ENCODE results near the gene RPH3AL.
"Not testable (repeated sequence)": the region's sequence is repeated elsewhere in the genome, so short reads cannot be mapped to it uniquely, and the experiment has no call there.

- TF ChIP-seq CTCF (IDR thresholded peaks at IDR 0.05; ENCODE audit: control extremely low read depth in 1 of 3, insufficient read depth in 1 of 3, low read depth in 1 of 3, low read length in 3 of 3); NRF1 (IDR thresholded peaks at IDR 0.05; ENCODE audit: low read depth, low read length); BCL11A (IDR thresholded peaks at IDR 0.05; ENCODE audit: low read depth in 2 of 2, low read length in 2 of 2); E2F6 (IDR thresholded peaks at IDR 0.05); SP4 (IDR thresholded peaks at IDR 0.05; ENCODE audit: low read length); TEAD4 (IDR thresholded peaks at IDR 0.05; ENCODE audit: low read depth, low read length); ZNF274 (IDR thresholded peaks at IDR 0.05; ENCODE audit: borderline replicate concordance, extremely low read depth, low read length); KDM1A (IDR thresholded peaks at IDR 0.05; ENCODE audit: borderline replicate concordance, low read length); SUZ12 (IDR thresholded peaks at IDR 0.05; ENCODE audit: low read length); RBBP5 (IDR thresholded peaks at IDR 0.05; ENCODE audit: borderline replicate concordance, low read depth, low read length); POLR2AphosphoS5 (IDR thresholded peaks at IDR 0.05; ENCODE audit: low read depth, low read length): not testable (repeated sequence)
Observed at GRCh38 chr17:201736-202135, 150.9 kb downstream of the RPH3AL start.

Measured in H1 (cell line).